Inflammatory macrophage treated with lipopolysaccharide for 4 hours (primary cell): ENCODE results near the gene HDHD5.

Experiments used
- DNase-seq: peaks from one replicate; pipeline ENCODE4 v3.0.0-alpha.2; 2020

HDHD5 gene

DNA sequence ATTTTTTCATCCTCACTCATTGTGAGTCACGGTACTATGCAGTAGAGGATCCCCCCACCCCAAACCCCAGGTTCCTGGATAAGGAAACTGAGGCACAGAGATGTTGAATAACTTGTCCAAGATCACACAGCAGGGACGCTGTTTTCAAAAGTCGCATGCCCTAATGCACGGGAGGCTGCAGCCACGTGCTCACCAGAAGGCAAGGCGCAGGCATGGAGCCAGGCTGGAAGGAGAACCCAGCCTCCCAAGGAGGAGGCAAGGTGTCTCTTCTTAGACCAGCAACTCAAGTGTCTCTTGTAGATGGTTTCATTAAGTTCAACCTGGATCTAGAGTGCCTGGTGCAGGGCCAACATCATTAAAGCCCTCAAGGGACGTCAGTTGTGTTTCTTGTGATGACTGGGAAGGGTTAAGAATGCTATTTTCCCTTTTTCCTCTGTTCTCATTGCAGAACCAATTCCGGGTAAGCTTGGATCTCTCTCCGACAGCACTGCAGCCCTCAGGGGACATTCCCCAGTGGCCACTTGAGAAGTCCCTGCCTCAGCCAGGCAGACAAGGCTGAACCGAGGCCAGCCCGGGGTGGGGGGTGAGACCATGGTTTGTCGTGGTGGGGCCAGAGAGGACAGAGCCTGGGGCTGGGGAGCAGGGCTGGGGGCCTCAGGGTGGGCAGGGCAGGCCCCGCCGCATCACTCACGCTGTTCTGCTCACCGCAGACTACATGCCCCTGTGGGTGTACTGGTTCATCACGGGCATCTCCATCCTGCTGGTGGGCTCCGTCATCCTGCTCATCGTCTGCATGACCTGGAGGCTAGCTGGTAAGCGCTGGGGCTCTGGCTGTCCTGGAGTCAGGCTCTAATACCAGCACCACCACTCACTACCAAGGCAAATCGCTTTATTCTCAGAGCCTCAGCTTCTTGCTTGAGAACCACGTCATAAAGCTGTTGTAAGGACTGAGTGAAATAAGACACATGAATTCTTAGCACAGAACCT, 53.6 kb downstream of the HDHD5 start:
- DNase-seq: peak; percentile 50

DNA sequence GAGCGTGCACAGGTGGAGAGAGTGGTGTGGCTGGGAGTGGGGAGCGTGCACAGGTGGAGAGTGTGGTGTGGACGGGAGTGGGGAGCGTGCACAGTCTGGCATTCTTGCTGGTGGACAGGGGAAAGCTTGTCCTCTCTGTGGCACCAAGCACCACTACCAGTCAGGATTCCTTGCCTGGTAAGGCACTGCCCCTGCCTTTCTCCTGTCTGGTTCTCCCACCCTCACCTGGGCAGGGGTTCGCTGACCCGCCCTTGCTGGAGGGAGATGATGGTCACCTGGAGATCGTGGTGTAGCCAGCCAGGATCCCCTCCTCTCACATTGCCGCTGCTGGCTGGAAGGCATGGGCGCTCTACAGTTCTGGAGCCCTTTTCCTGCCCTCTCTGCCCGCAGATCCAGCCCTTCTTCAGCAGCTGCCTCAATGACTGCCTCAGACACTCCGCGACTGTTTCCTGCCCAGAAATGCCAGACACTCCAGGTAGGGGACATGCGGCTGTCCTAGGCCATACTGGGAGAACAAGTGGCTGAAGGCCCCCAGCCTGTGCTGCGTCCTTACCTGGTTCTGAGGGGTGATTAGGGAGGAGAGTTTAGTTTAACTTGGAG, 54.6 kb downstream of the HDHD5 start:
- DNase-seq: no peak

DNA sequence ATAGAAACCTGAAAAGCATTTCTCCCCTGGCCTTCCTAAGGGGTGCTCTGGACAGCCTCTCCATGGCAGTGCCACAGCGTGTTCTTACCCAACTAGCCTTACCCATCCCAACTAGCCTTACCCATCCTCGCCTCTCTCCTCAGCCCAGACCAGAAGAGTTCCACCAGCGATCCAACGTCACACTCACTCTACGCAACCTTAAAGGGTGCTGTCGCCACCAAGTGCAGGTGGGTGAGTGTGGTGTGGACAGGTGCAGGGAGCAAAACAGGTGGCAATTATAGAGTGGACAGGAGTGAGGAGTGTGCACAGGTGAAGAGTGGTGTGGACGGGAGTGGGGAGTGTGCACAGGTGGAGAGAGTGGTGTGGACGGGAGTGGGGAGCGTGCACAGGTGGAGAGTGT, 55.7 kb downstream of the HDHD5 start:
- no peak for DNase-seq

DNA sequence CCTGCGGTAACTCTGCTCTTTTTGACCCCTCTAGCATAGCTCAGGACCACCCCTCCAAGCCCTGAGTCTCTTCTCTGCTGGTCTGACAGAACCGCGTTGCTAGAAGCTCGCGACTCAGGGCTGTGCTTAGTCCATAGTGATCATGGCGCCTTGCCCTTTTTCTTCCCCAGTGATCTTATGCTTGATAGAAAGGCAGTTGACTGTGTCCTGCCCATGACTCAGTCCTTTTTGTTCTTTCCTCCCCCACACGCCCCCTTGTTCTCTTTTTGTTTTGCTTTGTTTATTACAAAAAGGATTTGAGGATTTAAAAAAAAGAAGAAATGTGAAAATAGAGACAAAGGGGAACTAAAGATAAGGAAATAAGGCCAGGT, 56.8 kb downstream of the HDHD5 start:
- peak; percentile 87 for DNase-seq

DNA sequence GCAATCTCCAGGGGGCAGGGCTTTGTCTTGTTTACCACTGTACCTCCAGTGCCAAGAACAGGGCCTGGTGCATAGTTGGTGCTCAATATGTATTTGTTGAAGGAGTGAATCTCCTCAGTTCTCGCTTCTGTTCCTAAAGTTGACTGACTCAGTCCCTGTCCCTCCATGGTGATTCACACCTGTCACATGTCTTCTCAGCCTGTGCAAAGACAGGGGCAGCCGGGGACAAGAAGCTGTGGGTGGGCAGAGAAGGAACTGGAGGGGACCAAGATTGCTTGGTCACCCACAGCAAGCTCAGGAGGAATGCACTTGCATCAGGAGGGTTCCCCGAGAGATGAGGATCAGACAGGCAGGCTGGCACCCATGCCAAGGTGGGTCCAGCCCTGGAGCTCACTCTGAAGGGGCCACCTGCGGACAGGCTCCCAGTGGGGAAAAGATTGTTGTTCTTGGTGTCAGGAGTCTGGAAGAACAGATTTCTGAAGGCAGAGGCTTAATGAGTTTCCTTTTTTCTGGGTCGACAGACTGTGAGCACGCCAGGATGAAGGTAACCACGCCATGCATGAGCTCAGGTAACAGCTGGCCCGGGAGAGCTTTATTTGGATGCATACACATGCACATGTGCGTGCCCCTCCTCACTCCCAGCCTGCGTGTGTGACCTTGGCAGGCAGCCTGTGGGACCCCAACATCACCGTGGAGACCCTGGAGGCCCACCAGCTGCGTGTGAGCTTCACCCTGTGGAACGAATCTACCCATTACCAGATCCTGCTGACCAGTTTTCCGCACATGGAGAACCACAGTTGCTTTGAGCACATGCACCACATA, 57.4 kb downstream of the HDHD5 start:
- DNase-seq: peak; percentile 94

DNA sequence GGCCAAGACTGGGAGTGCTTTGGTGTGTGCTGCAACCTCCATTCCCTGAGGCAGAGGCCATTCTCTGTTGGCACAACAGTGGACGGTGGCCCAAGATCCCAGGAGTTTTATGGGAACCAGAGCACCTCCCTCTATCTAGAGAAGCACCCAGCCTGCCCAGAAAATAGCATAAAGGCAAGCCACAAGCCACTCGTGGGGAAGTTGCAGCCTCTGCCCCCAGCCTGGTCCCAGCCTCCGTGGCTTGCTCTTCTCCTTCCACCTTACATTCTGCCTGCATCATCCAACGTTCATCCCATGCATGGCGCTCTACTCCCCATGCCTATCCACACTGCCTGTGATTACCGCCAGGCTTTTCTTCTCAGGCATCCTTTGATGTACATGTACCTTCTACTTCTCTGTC, 58.5 kb downstream of the HDHD5 start:
- DNase-seq: no peak

DNA sequence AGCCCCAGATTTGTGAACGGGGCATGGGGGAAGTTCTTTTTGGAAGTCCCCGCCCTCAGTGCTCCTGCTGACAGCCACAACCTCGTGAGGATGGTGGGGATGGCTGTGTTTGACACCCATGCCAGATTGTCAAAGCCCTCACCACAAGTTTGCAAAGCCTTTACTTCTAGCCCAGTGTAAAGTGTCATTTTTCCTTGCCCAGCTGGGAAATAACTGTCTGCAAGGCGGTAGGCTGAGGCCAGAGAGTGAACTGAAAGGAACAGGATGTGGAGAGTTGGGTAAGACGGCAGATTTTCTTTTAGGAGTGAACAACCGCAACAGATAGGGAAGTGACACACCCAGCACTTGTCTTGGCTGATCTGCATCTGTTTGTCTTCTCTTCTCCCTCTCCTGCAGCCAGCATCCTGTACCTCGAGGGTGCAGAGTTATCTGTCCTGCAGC, 60.7 kb downstream of the HDHD5 start:
- DNase-seq: peak; percentile 90

DNA sequence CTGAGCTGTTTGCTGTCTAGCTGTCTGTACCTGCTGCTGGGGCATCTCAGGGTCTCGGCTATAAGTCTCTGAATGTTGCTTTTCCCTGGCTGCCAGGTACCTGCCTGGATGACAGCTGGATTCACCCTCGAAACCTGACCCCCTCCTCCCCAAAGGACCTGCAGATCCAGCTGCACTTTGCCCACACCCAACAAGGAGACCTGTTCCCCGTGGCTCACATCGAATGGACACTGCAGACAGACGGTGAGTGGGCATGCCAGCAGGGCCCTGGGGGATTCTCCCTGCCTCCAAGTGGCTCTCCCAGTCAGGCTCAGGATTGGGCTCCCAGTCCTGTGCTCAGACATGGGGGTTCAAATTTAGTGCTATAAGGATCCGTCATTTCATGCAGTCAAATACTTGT, 61.4 kb downstream of the HDHD5 start:
- DNase-seq: no peak

DNA sequence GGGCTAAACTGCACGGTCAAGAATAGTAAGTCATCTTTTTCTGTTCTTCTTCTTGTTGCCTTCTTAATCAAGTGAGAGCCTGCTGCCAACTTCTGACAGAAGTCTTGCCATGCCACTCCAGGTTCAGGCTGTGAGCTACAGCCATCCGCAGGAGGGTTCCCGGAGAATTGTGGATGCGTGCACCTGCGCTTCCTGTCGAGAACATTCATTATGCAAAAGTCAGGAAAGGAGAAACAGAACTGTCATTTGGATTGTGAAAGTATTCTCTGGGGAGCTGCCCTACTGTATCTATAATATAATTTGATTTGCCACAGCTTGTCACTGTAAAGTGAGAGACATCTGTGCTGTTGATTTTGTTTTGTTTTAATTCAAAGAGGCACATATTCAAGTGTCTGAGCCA, 62.0 kb downstream of the HDHD5 start:
- DNase-seq: no peak

DNA sequence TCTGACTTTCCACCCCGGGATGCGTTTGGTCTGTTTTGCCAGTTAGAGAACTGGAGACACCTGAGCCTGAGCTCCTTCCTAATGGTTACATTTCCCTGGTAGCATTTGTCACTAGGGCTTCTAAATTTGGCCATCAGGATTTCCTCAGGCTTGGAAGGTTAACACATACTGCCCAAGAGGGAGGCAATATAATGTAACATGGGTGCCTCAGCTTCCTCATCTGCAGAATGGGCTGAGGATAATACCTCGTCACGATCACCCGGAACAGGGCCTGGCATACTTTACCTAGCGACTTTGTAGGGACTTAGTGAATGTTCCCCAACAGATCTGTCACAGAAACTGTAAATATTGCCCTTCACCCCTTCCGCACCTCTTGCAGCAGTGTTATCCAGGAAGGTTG, 63.0 kb downstream of the HDHD5 start:
- no peak for DNase-seq

DNA sequence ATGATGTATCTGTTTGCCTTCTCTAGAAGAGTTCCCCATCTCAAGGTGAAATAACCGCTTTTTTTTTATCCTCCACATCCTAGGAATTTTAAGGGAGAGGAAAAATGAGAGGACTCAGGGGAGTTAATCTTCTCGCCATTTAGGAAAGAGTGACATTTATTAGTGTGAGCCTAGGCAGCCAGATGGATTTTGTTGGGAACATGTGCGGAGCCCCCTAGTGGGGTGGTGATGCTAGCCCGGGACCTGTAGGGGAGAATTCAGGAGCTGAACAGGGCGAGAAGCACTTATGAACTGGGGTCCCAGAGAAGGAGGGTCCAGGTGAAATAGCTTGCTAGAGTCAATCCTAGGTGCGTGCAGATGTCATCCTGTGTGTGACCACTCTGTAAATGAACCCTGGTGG, 63.5 kb downstream of the HDHD5 start:
- no peak for DNase-seq

DNA sequence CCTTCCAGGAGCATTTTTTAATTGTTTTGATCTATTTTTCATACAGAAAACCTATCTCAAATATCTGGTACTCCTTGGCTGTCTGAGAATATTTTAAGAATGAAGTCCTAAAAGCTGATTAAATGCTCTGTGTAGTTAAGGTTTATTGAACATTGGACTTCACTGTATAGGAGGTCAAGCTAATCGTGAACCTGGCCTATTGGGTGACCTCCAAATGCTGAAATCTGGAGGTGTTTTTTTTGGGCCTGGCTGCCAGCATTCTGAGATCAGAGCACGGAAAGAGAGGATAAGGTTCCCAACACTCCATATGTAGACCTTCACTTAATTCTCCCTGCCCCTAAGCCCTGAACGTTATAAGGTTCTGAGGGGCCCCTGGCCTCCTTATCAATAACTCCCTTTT, 66.0 kb downstream of the HDHD5 start:
- DNase-seq: no peak

DNA sequence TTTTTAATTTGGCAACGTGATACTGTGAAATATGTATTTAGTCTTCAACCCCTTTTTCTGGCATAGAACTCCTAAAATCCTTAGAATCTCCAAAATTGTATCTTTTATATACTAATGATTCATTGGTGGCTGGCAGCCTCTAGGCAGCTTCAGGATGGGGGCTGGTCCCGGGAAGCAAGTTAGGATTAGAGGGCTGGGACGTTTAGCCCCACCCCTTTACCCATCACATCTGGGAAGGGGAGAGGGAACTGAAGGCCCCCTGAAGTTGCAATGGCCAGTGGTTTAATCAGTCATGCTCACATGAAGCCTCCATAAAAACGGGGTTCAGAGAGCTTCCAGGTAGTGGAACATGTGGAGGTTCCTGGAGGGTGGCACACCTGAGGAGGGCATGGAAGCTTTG, 67.2 kb downstream of the HDHD5 start:
- no peak for DNase-seq

DNA sequence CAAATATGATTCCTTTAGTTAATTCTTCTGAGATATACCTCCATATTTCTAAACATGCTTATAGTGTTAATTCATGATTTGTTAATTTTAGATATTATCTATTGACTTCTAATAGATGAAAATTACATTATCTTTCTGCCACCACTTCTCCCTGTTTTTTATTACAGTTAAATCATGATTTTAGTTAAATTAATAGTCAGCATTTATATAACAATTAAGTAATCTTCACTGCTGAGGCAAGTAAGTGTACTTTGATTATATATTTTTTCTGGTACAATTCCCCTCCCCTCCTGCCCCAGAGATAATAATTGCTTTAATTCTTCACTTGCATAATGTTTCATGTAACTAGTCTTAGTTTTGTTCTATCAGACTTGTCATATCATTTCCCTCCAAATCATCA, 68.5 kb downstream of the HDHD5 start:
- DNase-seq: no peak
